Smooth muscle cell (in vitro differentiated cells): Measurements from ENCODE around the gene NHLH1. TPM values are rescaled to one million over a fixed set of nuclear protein-coding genes. Genes with fewer than 3 reads are reported as not detected.

Experiments used
- DNase-seq: peaks from one replicate; lab custom pipeline; 2025; ENCODE audit not compliant: unreplicated experiment; lab: John Stamatoyannopoulos, UW
- H2AFZ ChIP-seq: fragments of 200-600 bp; sonication (generic); 2 replicates; pipeline ENCODE4 v1.6.0; 2016; ENCODE audit warnings: antibody characterized with exemption, low read depth, mild to moderate bottlenecking
- H3F3A ChIP-seq: fragments of 200-600 bp; sonication (generic); 2 replicates; pipeline ENCODE4 v1.6.0; 2017; ENCODE audit warnings: antibody characterized with exemption, low read depth
- H3K27ac ChIP-seq: fragments of 200-600 bp; sonication (generic); 2 replicates; pipeline ENCODE4 v1.5.1; 2016; ENCODE audit warnings: low read depth, mild to moderate bottlenecking
- H3K27me3 ChIP-seq: fragments of 200-600 bp; sonication (generic); 2 replicates; pipeline ENCODE4 v1.6.1; 2016; ENCODE audit warnings: low read depth, mild to moderate bottlenecking
- H3K36me3 ChIP-seq: fragments of 200-600 bp; sonication (generic); 2 replicates; pipeline ENCODE4 v1.5.1; 2016; ENCODE audit warnings: low read depth
- H3K4me1 ChIP-seq: fragments of 200-600 bp; sonication (generic); 2 replicates; pipeline ENCODE4 v1.5.1; 2016; ENCODE audit warnings: low read depth
- H3K4me2 ChIP-seq: fragments of 200-600 bp; sonication (generic); 2 replicates; pipeline ENCODE4 v1.6.0; 2016; ENCODE audit warnings: mild to moderate bottlenecking
- H3K4me3 ChIP-seq: fragments of 200-600 bp; sonication (generic); 2 replicates; pipeline ENCODE4 v1.5.1; 2016; ENCODE audit warnings: mild to moderate bottlenecking
- H3K79me2 ChIP-seq: fragments of 200-600 bp; sonication (generic); 2 replicates; pipeline ENCODE4 v1.6.0; 2016; ENCODE audit warnings: low read depth, mild to moderate bottlenecking
- H3K9ac ChIP-seq: fragments of 200-600 bp; sonication (generic); 2 replicates; pipeline ENCODE4 v1.6.0; 2016; ENCODE audit warnings: low read depth
- H3K9me3 ChIP-seq: fragments of 200-600 bp; sonication (generic); replicated peaks from 2 replicates; pipeline ENCODE4 v1.5.1; 2016; ENCODE audit warnings: low read depth
- H4K20me1 ChIP-seq: fragments of 200-600 bp; sonication (generic); 2 replicates; pipeline ENCODE4 v1.6.0; 2016; ENCODE audit warnings: low read depth
- CTCF ChIP-seq: fragments of 200-600 bp; sonication (generic); IDR thresholded peaks from 2 replicates; pipeline ENCODE4 v1.5.1; 2017; ENCODE audit warnings: borderline replicate concordance, mild to moderate bottlenecking, antibody characterized with exemption; ENCODE audit not compliant: insufficient read depth, poor library complexity, severe bottlenecking
- WGBS: methylation state at CpG from one replicate; pipeline ENCODE4 v1.1.7; 2016; ENCODE audit warnings: low lambda C conversion rate; 5-methylcytosine and 5-hydroxymethylcytosine counted together
- polyA plus RNA-seq: library from polyadenylated mRNA; unstranded; fragments of >200 nt; fragmentation: Nextera tagmentation; extraction: Ambion mirVana; gene quantifications from 2 replicates; pipeline ENCODE4 v1.2.1, GENCODE V29; 2016
- total RNA-seq: library from RNA; depleted of rRNA; stranded (reverse); fragments of >200 nt; gene quantifications from 2 replicates; pipeline ENCODE4 v1.2.3, GENCODE V29; 2014

The NHLH1 gene
- total and polyA plus RNA-seq, 2 experiments from 2014 or later: 0.27 TPM; not detected in 1

GRCh38 chr1:160374306-160375110 lies 7.6 kb downstream of the NHLH1 start:
- H3K4me2 ChIP-seq: no peak overlapping the region
- no peaks in the 10 kb centered on the region for H3K36me3 ChIP-seq
- no peak overlapping the region for H2AFZ ChIP-seq
- TF ChIP-seq CTCF: no peak
- no peaks in the 10 kb centered on the region for H3K9me3 ChIP-seq
- H3F3A ChIP-seq: no peaks in the 10 kb centered on the region
- no peaks in the 10 kb centered on the region for H3K79me2 ChIP-seq
- H3K27ac ChIP-seq: no peak overlapping the region
- WGBS: 45% methylated on average over 6 of the region's 6 CpGs
- no peak for DNase-seq
- H3K27me3 ChIP-seq: no peaks in the 10 kb centered on the region
- H3K9ac ChIP-seq: no peak overlapping the region
- H3K4me1 ChIP-seq: peaks cover 10% of the 10 kb centered on the region
- no peaks in the 10 kb centered on the region for H4K20me1 ChIP-seq
- H3K4me3 ChIP-seq: no peak overlapping the region

DNA sequence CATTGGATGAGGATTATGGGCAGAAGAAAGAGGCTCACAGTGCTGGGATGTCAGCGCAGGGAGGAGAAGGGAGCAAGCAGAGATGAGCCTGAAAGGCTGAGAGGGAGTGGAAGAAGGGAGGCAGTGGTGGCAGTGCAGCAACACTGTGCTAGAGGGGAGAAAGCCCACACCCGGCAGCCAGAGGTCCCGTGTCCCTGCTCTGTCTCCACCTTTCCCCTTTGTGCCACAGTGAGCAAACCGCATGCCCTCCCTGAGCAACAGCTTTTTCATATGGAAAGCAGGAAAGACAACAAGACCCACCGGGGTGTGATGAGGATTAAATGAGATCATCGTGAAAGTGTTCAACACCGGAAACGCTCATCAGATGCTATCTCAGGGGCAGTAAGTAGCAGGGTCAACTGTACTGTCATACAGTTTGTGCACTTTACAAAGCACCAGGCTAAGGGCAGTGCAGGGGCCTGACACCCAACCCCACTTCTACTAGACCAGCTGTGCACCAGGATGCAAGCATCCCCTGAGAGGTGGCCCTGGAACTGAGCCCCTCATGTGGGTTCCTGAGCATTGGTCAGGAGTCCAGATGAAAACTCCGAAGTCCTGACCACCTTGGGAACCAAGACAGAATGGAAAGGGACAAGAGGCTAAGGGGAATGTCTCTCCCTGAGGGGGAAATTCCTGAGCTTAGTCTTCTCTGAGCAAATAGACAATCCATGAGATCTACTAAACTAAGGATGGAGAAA lies 9.1 kb downstream of the NHLH1 start:
- WGBS: 15% methylated on average over 9 of the region's 9 CpGs
- no peak overlapping the region for H3K4me3 ChIP-seq
- H3K4me2 ChIP-seq: peak overlapping the region; percentile 55

GRCh38 chr1:160376525-160377131 lies 9.8 kb downstream of the NHLH1 start:
- Histone ChIP-seq H3K9ac (no peak overlapping the region), H3F3A (no peaks in the 10 kb centered on the region), H3K79me2 (no peaks in the 10 kb centered on the region), H2AFZ (no peak overlapping the region), H3K9me3 (no peaks in the 10 kb centered on the region), H3K4me2 (peak overlapping the region; percentile 55), H3K27me3 (no peaks in the 10 kb centered on the region), H4K20me1 (no peaks in the 10 kb centered on the region), H3K4me3 (no peak overlapping the region), H3K27ac (no peak overlapping the region), H3K36me3 (no peaks in the 10 kb centered on the region), H3K4me1 (peaks cover 10% of the 10 kb centered on the region)
- no peak for DNase-seq
- WGBS: 18% methylated on average over 5 of the region's 5 CpGs
- TF ChIP-seq CTCF: peak; percentile 80

More for the DNA sequence above, 9.1 kb downstream of the NHLH1 start:
- H3K4me1 ChIP-seq: peaks cover 10% of the 10 kb centered on the region
- H3F3A ChIP-seq: no peaks in the 10 kb centered on the region
- no peak for DNase-seq
- H3K27me3 ChIP-seq: no peaks in the 10 kb centered on the region
- no peaks in the 10 kb centered on the region for H3K9me3 ChIP-seq
- no peaks in the 10 kb centered on the region for H3K79me2 ChIP-seq
- H4K20me1 ChIP-seq: no peaks in the 10 kb centered on the region
- TF ChIP-seq CTCF: no peak
- no peaks in the 10 kb centered on the region for H3K36me3 ChIP-seq
- no peak overlapping the region for H3K9ac ChIP-seq
- H2AFZ ChIP-seq: peak overlapping the region; percentile 37
- no peak overlapping the region for H3K27ac ChIP-seq
